Posterior cingulate gyrus (tissue), 11 donors: ENCODE results near the gene CDCA3.

Source experiments
- DNase-seq, 10 donors: peaks; one replicate each; pipeline versions ENCODE4 v3.0.0 to v3.0.0-alpha.2; 2020 to 2021; ENCODE audit warnings: mixed read lengths in 3 of 10
- intact Hi-C: fragments of 100-400 bp; cut with DNase I; formaldehyde crosslinking; loops from one replicate; pipeline ENCODE4 v1.15.1; 2023

The CDCA3 gene

GRCh38 chr12:6837370-6838060 is 13.6 kb downstream of the CDCA3 start:
- peak in 1 of 10 donors; percentile 71 for DNase-seq
- intact Hi-C loops = no loop called here

- intact Hi-C loops = no loop called here
- peak in 1 of 10 donors; percentile 73 for DNase-seq
Measured at GRCh38 chr12:6836851-6837250, 14.2 kb downstream of the CDCA3 start.

- no peak for DNase-seq
- intact Hi-C loops = no loop called here
Measured at GRCh38 chr12:6834873-6835272, 16.2 kb downstream of the CDCA3 start.

DNA sequence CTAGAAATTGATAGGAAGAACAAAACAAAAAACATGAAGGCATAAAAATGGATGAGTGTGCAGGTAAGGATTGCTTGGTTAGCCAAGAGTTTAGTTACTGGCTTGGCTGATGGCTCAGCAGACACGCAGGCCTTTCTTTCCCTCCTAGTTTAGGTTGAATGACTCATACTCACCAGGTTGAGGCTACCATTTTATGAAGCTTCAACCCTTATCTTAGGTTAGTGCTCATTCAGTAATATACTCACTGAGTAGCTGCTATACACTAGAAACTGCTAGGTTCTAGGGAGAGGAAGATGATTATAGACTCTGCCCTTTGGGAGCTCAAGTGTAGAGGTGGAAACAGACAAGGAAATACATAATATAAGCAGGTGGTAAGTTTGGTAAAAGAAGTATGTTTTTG is 16.8 kb downstream of the CDCA3 start:
- no peak for DNase-seq
- intact Hi-C loops = no loop called here

GRCh38 chr12:6833189-6833890 is 17.7 kb downstream of the CDCA3 start:
- intact Hi-C loops = no loop called here
- DNase-seq = no peak

DNA sequence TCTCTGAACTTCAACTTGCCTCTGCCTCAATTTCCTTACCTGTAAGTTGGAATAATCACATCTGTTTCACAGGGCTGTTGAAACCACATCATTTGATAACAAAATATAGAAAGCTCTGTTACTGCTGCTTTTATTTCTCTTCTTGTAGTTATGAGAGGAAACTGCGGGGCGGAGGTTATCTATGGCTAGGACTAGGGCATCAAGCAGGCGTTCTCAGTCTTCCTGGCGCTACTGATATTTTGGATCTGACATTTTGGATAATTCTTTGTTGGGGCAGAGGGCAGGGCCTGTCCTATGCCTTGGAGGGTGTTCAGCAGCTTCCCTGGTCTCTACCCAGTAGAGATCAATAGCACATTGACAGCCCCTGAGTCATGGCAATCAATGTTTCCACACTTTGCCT is 19.0 kb downstream of the CDCA3 start:
- peak in 1 of 10 donors; percentile 22 for DNase-seq
- intact Hi-C loops = no loop called here

DNA sequence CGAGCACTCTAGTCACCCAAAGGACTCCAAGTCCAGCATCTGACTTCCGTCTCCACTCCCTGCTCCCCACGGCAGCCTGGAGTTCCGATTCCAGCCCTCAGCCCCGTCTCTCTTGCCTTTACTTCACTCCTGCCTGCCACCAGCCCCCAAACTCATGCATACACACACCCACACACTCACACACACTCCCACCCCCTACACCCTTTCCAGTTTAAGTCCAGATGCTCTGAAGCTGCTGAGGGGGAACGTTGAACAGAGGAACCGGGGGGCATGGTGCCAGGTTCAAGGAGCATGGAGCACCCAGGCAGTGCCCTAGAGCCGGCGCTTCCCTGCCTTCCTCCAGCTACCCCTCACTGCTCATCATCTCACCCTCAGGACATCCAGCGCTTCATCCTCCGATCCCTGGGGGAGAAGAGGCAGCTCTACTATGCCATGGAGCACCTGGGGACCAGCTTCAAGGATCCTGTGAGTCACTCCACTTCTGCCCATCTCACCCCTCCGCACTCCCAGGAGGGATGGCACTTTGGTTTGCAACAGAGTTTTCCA is 19.6 kb downstream of the CDCA3 start:
- intact Hi-C loops = no loop called here
- DNase-seq = peak in 2 of 10 donors; percentile 53 to 69

- intact Hi-C loops = no loop called here
- no peak for DNase-seq
Measured at GRCh38 chr12:6830999-6831398, 20.1 kb downstream of the CDCA3 start.

GRCh38 chr12:6830286-6830890 is 20.7 kb downstream of the CDCA3 start:
- intact Hi-C loops = no loop called here
- DNase-seq = peak in 2 of 10 donors; percentile 57 to 66

DNA sequence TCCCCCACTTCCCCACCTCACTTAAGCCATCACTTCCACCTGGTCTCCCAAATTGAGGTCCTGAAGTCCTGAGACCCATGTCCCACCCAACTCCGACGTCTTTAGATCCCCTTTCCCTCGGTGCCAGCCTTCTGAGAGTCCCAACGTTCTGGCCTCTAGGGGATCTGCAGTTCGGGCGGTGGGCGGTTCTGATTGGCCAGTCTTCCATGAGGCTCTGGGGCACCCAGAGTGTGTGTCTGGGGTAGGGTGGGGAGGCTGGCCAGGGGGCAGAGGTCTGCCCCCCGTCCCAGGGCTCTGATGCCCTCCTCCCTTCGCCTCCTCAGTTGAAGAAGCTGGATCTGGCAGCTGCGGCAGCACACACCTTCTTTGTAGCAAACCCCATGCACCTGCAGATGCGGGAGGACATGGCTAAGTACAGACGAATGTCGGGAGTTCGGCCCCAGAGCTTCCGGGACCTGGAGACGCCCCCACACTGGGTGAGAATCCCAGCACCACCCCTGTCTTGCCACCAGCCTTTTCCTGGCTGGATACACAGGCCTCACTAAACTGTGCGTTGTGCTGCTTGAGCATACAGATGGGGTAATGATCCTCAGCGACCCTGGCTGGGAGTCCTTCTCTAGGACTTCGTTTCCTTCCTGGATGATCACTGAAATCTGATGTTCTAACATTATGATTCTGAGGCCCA is 21.4 kb downstream of the CDCA3 start:
- intact Hi-C loops = loop anchor here (5.0 kb wide), 1 partner anchor 92 kb away; no protein-coding TSS in a partner anchor
- peak in 3 of 10 donors; percentile 54 to 87 (median 87) for DNase-seq

DNA sequence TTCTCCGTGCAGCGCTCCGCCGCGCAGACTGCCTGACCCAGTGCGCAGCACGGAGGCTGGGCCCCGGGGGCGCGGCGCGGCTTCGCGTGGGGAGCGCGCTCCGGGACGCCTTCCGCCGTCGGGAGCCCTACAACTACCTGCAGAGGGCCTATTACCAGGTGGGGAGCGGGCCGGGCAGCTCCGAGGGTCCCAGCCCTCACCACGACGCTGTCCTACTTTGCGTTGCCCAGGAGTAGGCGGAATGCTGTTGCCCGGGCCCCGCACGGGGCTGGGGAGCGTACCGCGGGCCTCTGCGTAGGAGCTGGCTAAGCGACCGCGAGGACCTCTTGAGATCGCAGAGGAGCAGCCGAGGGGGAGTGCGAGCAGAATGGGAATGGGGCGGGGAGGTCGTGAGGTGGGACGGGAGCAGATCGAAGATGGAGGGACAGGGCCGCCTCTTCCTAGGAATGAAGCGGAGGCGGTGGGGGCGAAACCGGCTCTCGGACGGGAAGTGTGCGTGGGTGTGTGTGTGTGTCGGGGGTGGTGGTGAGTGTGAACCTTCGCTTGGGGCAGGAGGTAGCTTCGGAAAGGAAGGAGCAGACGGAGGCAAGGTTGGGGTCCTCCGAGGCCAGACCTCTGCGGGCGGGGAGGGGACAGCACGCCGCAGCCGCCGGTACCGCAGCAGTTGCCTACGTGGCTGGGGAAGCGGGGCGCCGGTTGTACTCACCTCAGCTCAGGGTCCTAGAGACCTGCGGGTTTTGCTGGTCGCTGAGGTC is 22.1 kb downstream of the CDCA3 start:
- intact Hi-C loops = loop anchor here (5.0 kb wide), 1 partner anchor 92 kb away; no protein-coding TSS in a partner anchor
- DNase-seq = peak in 8 of 10 donors; percentile 50 to 94 (median 70)

GRCh38 chr12:6827982-6828780 is 22.9 kb downstream of the CDCA3 start, which contains the start of gene P3H3:
Gene P3H3, plus strand, starts transcription at chr12:6828407. Its CDS starts 34 bp downstream, at chr12:6828441.
- intact Hi-C loops = loop anchor here (5.0 kb wide), 1 partner anchor 91 kb away; no protein-coding TSS in a partner anchor
- DNase-seq = peak in 4 of 10 donors; percentile 40 to 89 (median 71)

GRCh38 chr12:6827437-6827911 is 23.6 kb downstream of the CDCA3 start:
- DNase-seq = peak; percentile 62 to 97 (median 84)
- intact Hi-C loops = loop anchor here (5.0 kb wide), 1 partner anchor 90 kb away; no protein-coding TSS in a partner anchor

- DNase-seq = peak in 2 of 10 donors; percentile 59 to 66
- intact Hi-C loops = loop anchor here (5.0 kb wide), 1 partner anchor 90 kb away; no protein-coding TSS in a partner anchor
Measured at GRCh38 chr12:6826734-6827436, 24.2 kb downstream of the CDCA3 start.

DNA sequence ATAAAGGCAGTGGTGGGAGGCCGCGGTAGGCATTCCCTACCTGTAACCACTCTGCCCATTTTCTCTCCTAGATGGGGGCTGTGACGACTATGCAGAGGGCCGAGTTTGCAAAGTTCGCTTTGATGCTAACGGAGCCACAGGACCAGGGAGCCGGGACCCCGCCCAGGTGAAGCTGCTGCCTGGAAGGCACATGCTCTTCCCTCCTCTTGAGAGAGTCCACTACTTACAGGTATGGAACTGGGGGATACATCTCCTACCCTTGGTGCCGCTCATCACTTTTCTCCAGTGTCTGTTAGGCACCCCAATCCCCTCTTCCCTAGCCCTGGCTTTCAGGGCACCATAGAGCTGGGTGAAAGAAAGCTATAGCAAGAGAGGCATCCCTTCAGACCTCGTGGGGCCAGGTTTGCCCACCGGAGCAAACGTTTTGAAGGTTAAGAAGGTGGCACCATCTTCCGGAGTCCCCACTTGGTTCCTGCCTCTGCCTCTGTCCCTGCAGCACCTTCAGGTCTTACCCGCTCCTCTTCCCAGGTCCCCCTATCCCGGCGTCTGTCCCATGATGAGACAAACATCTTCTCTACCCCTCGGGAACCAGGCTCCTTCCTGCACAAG is 24.9 kb downstream of the CDCA3 start:
- peak in 2 of 10 donors; percentile 60 to 66 for DNase-seq
- intact Hi-C loops = loop anchor here (5.0 kb wide), 1 partner anchor 89 kb away; no protein-coding TSS in a partner anchor

DNA sequence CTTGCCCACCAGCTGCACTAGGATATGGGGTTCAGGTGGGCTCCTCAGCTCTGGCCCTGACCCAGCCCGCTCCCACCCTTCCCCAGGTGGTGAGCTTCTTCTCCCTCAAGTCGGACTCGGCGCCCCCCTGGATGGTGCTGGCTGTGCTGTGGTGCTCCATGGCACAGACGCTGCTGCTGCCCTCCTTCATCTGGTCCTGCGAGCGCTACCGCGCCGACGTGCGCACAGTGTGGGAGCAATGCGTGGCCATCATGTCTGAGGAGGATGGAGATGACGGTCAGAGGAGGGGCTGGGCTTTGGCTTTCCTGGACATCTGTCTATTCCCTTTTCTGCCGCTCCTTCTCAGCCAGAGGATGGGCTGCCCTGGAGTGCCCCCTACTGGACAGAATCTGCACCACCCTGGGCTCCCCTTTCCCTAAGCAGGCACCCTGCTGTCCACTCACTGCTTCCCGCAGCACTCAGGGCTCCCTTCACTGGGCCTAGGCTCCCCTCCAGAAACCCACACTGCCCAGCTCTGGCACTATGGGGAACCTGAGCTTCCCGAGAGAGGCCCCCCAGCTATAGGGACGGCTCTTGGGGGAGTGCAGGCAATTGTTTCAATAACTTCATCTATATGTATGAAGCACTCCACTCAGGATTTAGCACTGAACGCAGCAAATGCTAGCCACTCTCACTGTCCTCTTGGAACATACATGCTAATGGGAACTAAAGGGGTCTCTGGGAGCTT is 25.5 kb downstream of the CDCA3 start:
- intact Hi-C loops = loop anchor here (1.0 to 5.0 kb wide), 2 partner anchors 72 to 88 kb away; partner anchors contain the start of gene MLF2

More for the DNA sequence above, 25.5 kb downstream of the CDCA3 start:
- peak; percentile 83 to 98 (median 90) for DNase-seq
